Measurements from ENCODE around the gene KLHL13. TPM values are rescaled to one million over a fixed set of nuclear protein-coding genes. Genes with fewer than 3 reads are reported as not detected.

Gene KLHL13
- total RNA-seq, 2 donors from 2014 or later = 3.7 to 12.4 TPM

GRCh38 chrX:118074196-118074595, 42.4 kb downstream of the KLHL13 start:
- H3K4me3 Mint-ChIP-seq = no peak overlapping the region
- H3K36me3 Mint-ChIP-seq (ENCODE audit: low read depth) = no peaks in the 10 kb centered on the region
- Histone ChIP-seq H3K36me3 (ENCODE audit: control insufficient read depth, insufficient read depth, low read length) (no peaks in the 10 kb centered on the region), H3K9me3 (ENCODE audit: control insufficient read depth, low read length) (no peaks in the 10 kb centered on the region), H3K9ac (ENCODE audit: extremely low read depth, low read length, poor library complexity, severe bottlenecking) (no peak overlapping the region), H3K27ac (ENCODE audit: low read depth, low read length) (no peak overlapping the region), H3K4me3 (ENCODE audit: low read length) (no peak overlapping the region), H3K27me3 (ENCODE audit: control insufficient read depth, insufficient read depth, low read length, poor library complexity, severe bottlenecking) (no peaks in the 10 kb centered on the region), H3K4me1 (ENCODE audit: control insufficient read depth, insufficient read depth, low read length) (no peaks in the 10 kb centered on the region)
- no peak overlapping the region for H3K27ac Mint-ChIP-seq
- TF ChIP-seq CTCF (conservative IDR thresholded peaks at IDR 0.05) = no peak
- H3K9me3 Mint-ChIP-seq = peaks cover 31% of the 10 kb centered on the region
- no peaks in the 10 kb centered on the region for H3K4me1 Mint-ChIP-seq
- no peaks in the 10 kb centered on the region for H3K27me3 Mint-ChIP-seq (ENCODE audit: insufficient read depth)
- WGBS, 2 experiments (ENCODE audit: insufficient coverage in 1 of 2, insufficient read length in 1 of 2) = 82% methylated on average over 1 of the region's 1 CpG; no CpG with 5 or more reads in 1 of the 2 experiments
- no peak for DNase-seq

- TF ChIP-seq CTCF (conservative IDR thresholded peaks at IDR 0.05) = no peak
- 100% methylated on average over 1 of the region's 2 CpGs; no CpG with 5 or more reads in 1 of the 2 experiments for WGBS, 2 experiments (ENCODE audit: insufficient coverage in 1 of 2, insufficient read length in 1 of 2)
Measured at GRCh38 chrX:118066867-118067515, 49.6 kb downstream of the KLHL13 start.

DNA sequence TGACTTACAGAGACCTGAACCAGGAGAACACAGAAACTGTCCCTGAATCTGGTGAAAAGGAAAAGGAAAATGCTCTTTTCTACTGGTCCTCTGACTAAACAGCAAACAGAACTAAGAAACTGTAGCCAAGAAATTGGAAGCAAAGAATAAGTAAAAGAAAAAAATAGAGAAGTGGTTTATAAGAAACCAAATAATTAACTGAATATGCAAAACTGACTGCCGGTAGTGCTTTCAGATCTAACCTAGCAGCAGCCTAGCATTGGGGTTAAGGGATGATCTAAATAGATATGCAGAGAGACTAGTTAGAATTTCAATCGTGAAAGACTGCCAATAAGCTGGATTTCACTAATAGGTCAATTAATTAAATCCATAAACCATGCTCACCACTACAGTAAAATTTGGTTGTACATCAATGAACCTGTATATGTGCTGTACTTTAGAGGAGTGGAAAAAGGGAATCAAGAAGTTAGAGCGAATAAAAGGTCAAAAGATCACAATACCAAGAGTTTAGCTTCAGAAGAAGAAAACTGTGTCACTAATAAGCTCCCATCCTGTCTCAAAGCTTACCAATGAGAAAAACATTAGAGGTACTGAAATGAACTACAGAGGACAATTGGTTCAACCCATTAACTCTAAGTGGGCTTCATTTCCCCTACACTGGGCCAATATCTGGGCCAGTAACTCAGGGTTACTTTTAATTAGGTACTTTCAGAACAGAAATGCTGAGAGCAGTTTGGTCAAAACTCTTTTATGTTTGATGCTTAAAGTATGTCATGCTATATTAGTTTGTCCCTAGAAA, 53.6 kb downstream of the KLHL13 start:
- Mint-ChIP-seq H3K27me3 (ENCODE audit: insufficient read depth) (no peaks in the 10 kb centered on the region), H3K9me3 (peaks cover 15% of the 10 kb centered on the region), H3K4me3 (no peak overlapping the region), H3K36me3 (ENCODE audit: low read depth) (no peaks in the 10 kb centered on the region), H3K27ac (no peak overlapping the region), H3K4me1 (no peaks in the 10 kb centered on the region)
- H3K36me3 ChIP-seq (ENCODE audit: control insufficient read depth, insufficient read depth, low read length) = no peaks in the 10 kb centered on the region
- no peak for DNase-seq
- TF ChIP-seq CTCF (conservative IDR thresholded peaks at IDR 0.05) = no peak
- H3K27me3 ChIP-seq (ENCODE audit: control insufficient read depth, insufficient read depth, low read length, poor library complexity, severe bottlenecking) = no peaks in the 10 kb centered on the region
- no peak overlapping the region for H3K9ac ChIP-seq (ENCODE audit: extremely low read depth, low read length, poor library complexity, severe bottlenecking)
- no peaks in the 10 kb centered on the region for H3K9me3 ChIP-seq (ENCODE audit: control insufficient read depth, low read length)
- no peaks in the 10 kb centered on the region for H3K4me1 ChIP-seq (ENCODE audit: control insufficient read depth, insufficient read depth, low read length)
- no peak overlapping the region for H3K27ac ChIP-seq (ENCODE audit: low read depth, low read length)
- WGBS, 2 experiments (ENCODE audit: insufficient coverage in 1 of 2, insufficient read length in 1 of 2) = 95% methylated on average over 2 of the region's 3 CpGs; no CpG with 5 or more reads in 1 of the 2 experiments
- H3K4me3 ChIP-seq (ENCODE audit: low read length) = no peak overlapping the region

More at GRCh38 chrX:118066867-118067515, 49.6 kb downstream of the KLHL13 start:
- Mint-ChIP-seq H3K4me1 (no peaks in the 10 kb centered on the region), H3K9me3 (peaks cover 20% of the 10 kb centered on the region), H3K4me3 (no peak overlapping the region), H3K36me3 (ENCODE audit: low read depth) (no peaks in the 10 kb centered on the region), H3K27ac (no peak overlapping the region), H3K27me3 (ENCODE audit: insufficient read depth) (no peaks in the 10 kb centered on the region)
- no peak overlapping the region for H3K27ac ChIP-seq (ENCODE audit: low read depth, low read length)
- DNase-seq = no peak
- H3K4me1 ChIP-seq (ENCODE audit: control insufficient read depth, insufficient read depth, low read length) = no peaks in the 10 kb centered on the region
- H3K4me3 ChIP-seq (ENCODE audit: low read length) = no peak overlapping the region
- no peaks in the 10 kb centered on the region for H3K9me3 ChIP-seq (ENCODE audit: control insufficient read depth, low read length)
- no peaks in the 10 kb centered on the region for H3K27me3 ChIP-seq (ENCODE audit: control insufficient read depth, insufficient read depth, low read length, poor library complexity, severe bottlenecking)
- H3K9ac ChIP-seq (ENCODE audit: extremely low read depth, low read length, poor library complexity, severe bottlenecking) = no peak overlapping the region
- H3K36me3 ChIP-seq (ENCODE audit: control insufficient read depth, insufficient read depth, low read length) = no peaks in the 10 kb centered on the region
